HEK293T (cell line): ENCODE data around the gene APBA2.

Source experiments
- ELF4 ChIP-seq: fragments of 450-650 bp; IDR thresholded peaks from 2 replicates; pipeline ENCODE4 v1.6.1; 2017; ENCODE audit warnings: antibody characterized with exemption
- L3MBTL2 ChIP-seq: fragments of 450-650 bp; conservative IDR thresholded peaks from 2 replicates; pipeline ENCODE4 v1.6.1; 2016; ENCODE audit warnings: mild to moderate bottlenecking
- TARDBP ChIP-seq: fragments of 450-650 bp; IDR thresholded peaks from 2 replicates; pipeline ENCODE4 v1.6.1; 2016

DNA sequence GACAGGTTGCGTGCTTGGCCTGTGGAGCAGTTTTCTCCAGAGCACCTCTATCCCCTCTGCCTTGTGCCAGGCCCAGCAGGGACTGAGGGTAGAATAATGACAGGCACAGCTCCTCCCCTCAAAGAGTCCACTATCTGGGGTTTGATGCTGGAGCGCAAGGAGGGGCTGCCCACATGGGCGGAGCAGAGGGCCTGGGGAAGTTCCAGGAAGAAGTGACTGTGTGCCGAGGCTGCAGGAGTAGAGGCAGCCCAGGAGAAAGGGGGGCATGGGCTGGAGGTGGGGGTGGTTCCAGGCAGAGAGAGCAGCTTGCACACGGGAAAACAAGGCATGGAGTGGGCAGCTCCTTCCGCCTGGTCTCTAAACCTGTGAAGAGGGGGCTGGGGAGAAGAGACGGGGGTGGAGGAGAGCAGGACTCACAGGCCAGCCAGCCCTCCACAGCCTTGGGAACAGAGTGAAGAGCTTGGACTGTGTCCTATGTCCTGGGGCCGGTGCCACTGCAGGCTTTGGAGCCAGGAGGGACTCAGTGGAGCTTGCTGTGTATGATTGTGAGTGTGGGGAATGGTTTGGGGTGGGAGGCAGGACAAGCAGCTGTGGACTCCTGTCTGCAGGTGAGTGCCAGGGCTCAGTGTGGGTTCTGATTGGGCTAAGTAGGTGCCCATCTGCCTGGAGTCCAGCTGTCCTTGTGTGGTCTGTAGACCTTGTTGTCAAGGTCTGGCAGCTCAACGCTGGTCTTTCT lies 48.1 kb downstream of the APBA2 start:
- TF ChIP-seq L3MBTL2 (no peak), TARDBP (no peak), ELF4 (no peak)
